ENCODE results near the gene CERT1. TPM values are rescaled to one million over a fixed set of nuclear protein-coding genes. Genes with fewer than 3 reads are reported as not detected.

The CERT1 gene
- polyA plus RNA-seq, 2 of the 4 experiments (the other 2 are of a cell fraction): 19.5 to 22.5 TPM

DNA sequence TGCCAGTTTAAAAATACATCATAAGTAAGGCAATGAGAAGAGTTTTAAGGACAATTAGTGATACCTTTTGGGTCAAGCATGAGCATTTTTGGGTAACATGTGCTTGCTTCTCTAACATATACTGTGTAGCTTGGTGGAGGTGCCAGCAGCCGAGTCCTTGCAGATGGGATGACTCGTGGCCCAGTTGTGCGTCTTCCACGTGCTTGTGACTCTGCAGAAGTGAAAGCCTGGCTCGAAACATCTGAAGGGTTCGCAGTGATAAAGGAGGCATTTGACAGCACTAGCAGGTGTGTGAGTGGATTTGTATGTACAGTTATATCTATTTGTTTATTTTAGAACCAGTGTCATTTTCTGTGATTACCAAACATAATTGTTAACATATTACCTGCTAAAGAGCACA is 156.2 kb downstream of the CERT1 start:
- no peak for DNase-seq (ENCODE audit: low read depth in 1 of 2, low spot score in 1 of 2)
- H3K4me2 ChIP-seq: no peak overlapping the region
- POLR2A ChIA-PET: interaction anchor here (0.9 kb wide), 1 partner anchor 18 kb away, joined by 3 read pairs; the partner anchor contains the start of gene HMGCR
- 90% methylated on average over 6 of the region's 6 CpGs for WGBS (ENCODE audit: missing lambda C conversion rate)
- TF ChIP-seq TFCP2L1 (CRISPR knock-in tag; IDR thresholded peaks at IDR 0.05) (no peak), HDAC2 (IDR thresholded peaks at IDR 0.05) (no peak), HOXB5 (CRISPR knock-in tag; IDR thresholded peaks at IDR 0.05) (no peak), RCOR1 (IDR thresholded peaks at IDR 0.05; ENCODE audit: low read depth, low read length) (no peak), MAFK (IDR thresholded peaks at IDR 0.05; ENCODE audit: partially characterized antibody) (no peak), MYC (IDR thresholded peaks at IDR 0.05; ENCODE audit: borderline replicate concordance, low read length) (no peak), GATA3 (IDR thresholded peaks at IDR 0.05; ENCODE audit: borderline replicate concordance) (no peak), RARB (CRISPR knock-in tag; IDR thresholded peaks at IDR 0.05) (no peak), FOXS1 (CRISPR knock-in tag; IDR thresholded peaks at IDR 0.05) (no peak), NR3C1 (IDR thresholded peaks at IDR 0.05) (no peak), CEBPB (IDR thresholded peaks at IDR 0.05) (no peak), FOSB (CRISPR knock-in tag; IDR thresholded peaks at IDR 0.05) (no peak), MAZ (IDR thresholded peaks at IDR 0.05; ENCODE audit: borderline replicate concordance, low read depth, low read length) (no peak), POLR2A (IDR thresholded peaks at IDR 0.05; ENCODE audit: low read length) (no peak), HEYL (CRISPR knock-in tag; IDR thresholded peaks at IDR 0.05) (no peak)
- TF ChIP-seq, protein P1, sequence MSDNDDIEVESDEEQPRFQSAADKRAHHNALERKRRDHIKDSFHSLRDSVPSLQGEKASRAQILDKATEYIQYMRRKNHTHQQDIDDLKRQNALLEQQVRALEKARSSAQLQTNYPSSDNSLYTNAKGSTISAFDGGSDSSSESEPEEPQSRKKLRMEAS (IDR thresholded peaks at IDR 0.05): no peak
- TF ChIP-seq, protein P2, sequence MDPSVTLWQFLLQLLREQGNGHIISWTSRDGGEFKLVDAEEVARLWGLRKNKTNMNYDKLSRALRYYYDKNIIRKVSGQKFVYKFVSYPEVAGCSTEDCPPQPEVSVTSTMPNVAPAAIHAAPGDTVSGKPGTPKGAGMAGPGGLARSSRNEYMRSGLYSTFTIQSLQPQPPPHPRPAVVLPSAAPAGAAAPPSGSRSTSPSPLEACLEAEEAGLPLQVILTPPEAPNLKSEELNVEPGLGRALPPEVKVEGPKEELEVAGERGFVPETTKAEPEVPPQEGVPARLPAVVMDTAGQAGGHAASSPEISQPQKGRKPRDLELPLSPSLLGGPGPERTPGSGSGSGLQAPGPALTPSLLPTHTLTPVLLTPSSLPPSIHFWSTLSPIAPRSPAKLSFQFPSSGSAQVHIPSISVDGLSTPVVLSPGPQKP (IDR thresholded peaks at IDR 0.05; ENCODE audit: low read depth, low read length): no peak
- TF ChIP-seq, protein P3, sequence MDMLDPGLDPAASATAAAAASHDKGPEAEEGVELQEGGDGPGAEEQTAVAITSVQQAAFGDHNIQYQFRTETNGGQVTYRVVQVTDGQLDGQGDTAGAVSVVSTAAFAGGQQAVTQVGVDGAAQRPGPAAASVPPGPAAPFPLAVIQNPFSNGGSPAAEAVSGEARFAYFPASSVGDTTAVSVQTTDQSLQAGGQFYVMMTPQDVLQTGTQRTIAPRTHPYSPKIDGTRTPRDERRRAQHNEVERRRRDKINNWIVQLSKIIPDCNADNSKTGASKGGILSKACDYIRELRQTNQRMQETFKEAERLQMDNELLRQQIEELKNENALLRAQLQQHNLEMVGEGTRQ (IDR thresholded peaks at IDR 0.05): no peak
- TF ChIP-seq, protein P4, sequence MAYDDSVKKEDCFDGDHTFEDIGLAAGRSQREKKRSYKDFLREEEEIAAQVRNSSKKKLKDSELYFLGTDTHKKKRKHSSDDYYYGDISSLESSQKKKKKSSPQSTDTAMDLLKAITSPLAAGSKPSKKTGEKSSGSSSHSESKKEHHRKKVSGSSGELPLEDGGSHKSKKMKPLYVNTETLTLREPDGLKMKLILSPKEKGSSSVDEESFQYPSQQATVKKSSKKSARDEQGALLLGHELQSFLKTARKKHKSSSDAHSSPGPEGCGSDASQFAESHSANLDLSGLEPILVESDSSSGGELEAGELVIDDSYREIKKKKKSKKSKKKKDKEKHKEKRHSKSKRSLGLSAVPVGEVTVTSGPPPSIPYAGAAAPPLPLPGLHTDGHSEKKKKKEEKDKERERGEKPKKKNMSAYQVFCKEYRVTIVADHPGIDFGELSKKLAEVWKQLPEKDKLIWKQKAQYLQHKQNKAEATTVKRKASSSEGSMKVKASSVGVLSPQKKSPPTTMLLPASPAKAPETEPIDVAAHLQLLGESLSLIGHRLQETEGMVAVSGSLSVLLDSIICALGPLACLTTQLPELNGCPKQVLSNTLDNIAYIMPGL (CRISPR knock-in tag; IDR thresholded peaks at IDR 0.05; ENCODE audit: borderline replicate concordance): no peak
- TF ChIP-seq, protein P5, sequence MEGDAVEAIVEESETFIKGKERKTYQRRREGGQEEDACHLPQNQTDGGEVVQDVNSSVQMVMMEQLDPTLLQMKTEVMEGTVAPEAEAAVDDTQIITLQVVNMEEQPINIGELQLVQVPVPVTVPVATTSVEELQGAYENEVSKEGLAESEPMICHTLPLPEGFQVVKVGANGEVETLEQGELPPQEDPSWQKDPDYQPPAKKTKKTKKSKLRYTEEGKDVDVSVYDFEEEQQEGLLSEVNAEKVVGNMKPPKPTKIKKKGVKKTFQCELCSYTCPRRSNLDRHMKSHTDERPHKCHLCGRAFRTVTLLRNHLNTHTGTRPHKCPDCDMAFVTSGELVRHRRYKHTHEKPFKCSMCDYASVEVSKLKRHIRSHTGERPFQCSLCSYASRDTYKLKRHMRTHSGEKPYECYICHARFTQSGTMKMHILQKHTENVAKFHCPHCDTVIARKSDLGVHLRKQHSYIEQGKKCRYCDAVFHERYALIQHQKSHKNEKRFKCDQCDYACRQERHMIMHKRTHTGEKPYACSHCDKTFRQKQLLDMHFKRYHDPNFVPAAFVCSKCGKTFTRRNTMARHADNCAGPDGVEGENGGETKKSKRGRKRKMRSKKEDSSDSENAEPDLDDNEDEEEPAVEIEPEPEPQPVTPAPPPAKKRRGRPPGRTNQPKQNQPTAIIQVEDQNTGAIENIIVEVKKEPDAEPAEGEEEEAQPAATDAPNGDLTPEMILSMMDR (IDR thresholded peaks at IDR 0.05): no peak
- H3K4me3 ChIP-seq: no peak overlapping the region
- H3K27ac ChIP-seq: no peak overlapping the region
- H3K9me3 ChIP-seq: no peaks in the 10 kb centered on the region
- H3K4me1 ChIP-seq: no peaks in the 10 kb centered on the region
- CTCF ChIA-PET: interaction anchor here (1.3 to 2.9 kb wide), 2 partner anchors 118 to 119 kb away, joined by 3 to 14 read pairs; partner anchors contain the start of gene ANKRD31
- no peak for ATAC-seq
- FAIRE-seq: peak; percentile 49

DNA sequence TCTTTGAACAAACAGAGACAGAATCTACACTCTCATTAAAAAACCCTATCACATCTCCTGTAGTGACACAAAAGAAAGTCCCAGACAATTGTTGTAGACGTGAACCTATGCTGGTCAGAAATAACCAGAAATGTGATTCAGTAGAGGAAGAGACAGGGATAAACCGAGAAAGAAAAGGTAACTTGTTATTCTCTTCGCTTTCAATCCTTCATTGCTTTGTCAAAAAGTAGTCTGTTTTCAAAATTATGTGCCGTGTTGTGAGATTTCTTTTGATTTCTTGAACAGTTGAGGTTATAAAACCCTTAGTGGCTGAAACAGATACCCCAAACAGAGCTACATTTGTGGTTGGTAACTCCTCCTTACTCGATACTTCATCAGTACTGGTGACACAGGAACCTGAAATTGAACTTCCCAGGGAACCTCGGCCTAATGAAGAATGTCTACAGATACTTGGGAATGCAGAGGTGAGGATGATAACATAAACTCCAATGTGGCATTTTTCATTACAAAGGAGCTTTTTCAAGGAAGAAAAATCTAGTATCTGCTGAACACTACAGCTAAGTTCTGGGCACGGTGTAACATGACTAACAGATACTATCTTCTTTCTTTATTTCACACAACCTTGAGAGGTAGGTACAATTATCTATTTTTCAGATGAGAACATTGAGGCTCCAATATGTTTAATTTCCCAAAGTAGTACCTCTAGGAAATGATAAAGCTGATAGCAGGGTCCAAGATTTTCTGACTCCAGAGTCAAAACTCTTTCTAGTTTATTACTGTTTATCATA is 160.1 kb downstream of the CERT1 start:
- DNase-seq (ENCODE audit: low read depth in 1 of 2, low spot score in 1 of 2): no peak
- 90% methylated on average over 7 of the region's 7 CpGs for WGBS (ENCODE audit: missing lambda C conversion rate)
- TF ChIP-seq HOXB13 (CRISPR knock-in tag; IDR thresholded peaks at IDR 0.05; ENCODE audit: low read depth): no peak
- TF ChIP-seq CHD2 (IDR thresholded peaks at IDR 0.05; ENCODE audit: low read length, partially characterized antibody): no peak
- no peak for TF ChIP-seq RARB (CRISPR knock-in tag; IDR thresholded peaks at IDR 0.05)
- no peak for TF ChIP-seq NPAS2 (CRISPR knock-in tag; IDR thresholded peaks at IDR 0.05; ENCODE audit: borderline replicate concordance)
- TF ChIP-seq, protein P6, sequence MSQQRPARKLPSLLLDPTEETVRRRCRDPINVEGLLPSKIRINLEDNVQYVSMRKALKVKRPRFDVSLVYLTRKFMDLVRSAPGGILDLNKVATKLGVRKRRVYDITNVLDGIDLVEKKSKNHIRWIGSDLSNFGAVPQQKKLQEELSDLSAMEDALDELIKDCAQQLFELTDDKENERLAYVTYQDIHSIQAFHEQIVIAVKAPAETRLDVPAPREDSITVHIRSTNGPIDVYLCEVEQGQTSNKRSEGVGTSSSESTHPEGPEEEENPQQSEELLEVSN (IDR thresholded peaks at IDR 0.05; ENCODE audit: borderline replicate concordance, low read depth): no peak
- TF ChIP-seq HEYL (CRISPR knock-in tag; IDR thresholded peaks at IDR 0.05): no peak
- TF ChIP-seq FOSB (CRISPR knock-in tag; IDR thresholded peaks at IDR 0.05): no peak
- no peak for TF ChIP-seq SREBF2 (IDR thresholded peaks at IDR 0.05)
- TF ChIP-seq, protein P1 (IDR thresholded peaks at IDR 0.05): no peak
- TF ChIP-seq CBX8 (IDR thresholded peaks at IDR 0.05): no peak
- TF ChIP-seq CBX2 (IDR thresholded peaks at IDR 0.05; ENCODE audit: borderline replicate concordance, low read depth): no peak
- TF ChIP-seq, protein P7, sequence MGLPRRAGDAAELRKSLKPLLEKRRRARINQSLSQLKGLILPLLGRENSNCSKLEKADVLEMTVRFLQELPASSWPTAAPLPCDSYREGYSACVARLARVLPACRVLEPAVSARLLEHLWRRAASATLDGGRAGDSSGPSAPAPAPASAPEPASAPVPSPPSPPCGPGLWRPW (IDR thresholded peaks at IDR 0.05): no peak
- TF ChIP-seq GATA3 (IDR thresholded peaks at IDR 0.05; ENCODE audit: borderline replicate concordance): no peak
- TF ChIP-seq, protein P3 (IDR thresholded peaks at IDR 0.05): no peak
- TF ChIP-seq RCOR1 (IDR thresholded peaks at IDR 0.05; ENCODE audit: low read depth, low read length): no peak
- TF ChIP-seq NFE2L2 (conservative IDR thresholded peaks at IDR 0.05; ENCODE audit: low read length): no peak
- H3K9me3 ChIP-seq: no peaks in the 10 kb centered on the region
- no peak for ATAC-seq
- ChIA-PET CTCF (interaction anchor here (1.2 to 2.6 kb wide), 4 partner anchors 14 to 301 kb away, joined by 3 to 10 read pairs (median 5); partner anchors contain the start of gene HMGCR), POLR2A (interaction anchor here (2.1 kb wide), 1 partner anchor 14 kb away, joined by 5 read pairs; the partner anchor contains the start of gene HMGCR)
- no peak overlapping the region for H3K4me2 ChIP-seq
- no peak for FAIRE-seq
- no peak overlapping the region for H3K27ac ChIP-seq
- no peak overlapping the region for H3K4me3 ChIP-seq
- no peaks in the 10 kb centered on the region for H3K4me1 ChIP-seq
